ENCODE results near the gene SEPTIN6.

SEPTIN6 gene

DNA sequence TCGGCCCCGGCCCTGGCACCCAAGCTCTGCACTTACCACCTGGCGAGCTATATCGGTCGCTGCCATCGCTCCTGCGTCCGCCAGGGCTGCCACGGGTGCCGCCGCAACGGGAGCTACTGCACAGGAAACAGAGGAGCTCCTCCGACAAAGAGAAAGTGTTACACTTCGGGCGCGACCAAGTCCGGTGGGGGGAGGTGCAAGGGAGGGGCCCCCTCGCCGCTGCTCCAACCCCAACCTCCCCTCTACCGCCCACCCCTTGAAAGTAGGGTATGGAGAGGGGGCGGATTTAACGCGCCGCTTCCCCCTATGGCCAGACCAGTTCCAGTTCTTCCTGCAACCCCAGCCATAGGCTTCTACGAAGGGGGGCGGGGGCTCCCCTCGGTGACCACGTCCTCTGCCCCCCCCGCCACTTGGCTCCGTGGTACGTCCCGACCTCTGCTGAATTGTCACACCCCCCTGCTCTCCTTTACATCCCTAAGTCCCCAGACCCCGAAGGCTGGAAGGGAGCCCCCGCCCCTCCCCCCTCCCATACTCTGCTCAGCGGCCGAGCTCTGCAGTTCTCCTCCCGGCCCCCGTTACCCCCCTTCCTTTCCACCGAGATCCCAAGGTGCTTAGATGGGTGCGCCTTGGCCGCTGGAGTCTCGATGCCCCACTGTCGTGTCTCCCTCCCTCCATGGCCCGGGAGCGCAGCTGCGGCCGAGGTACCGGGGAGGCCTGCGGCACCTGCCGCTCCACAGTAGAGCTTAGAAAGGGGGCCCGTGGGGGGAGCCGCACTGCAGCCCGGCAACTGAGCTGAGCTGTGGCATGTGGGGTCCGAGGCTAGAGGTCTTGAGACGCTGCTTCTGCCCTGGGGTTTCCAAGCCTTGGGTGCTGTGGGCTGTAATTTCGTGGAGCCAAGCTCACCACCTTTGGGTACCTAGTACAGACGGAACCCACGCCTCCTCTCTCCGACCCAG, at the start of gene SEPTIN6:
Gene SEPTIN6, minus strand, starts transcription at position 129 of the 956 bp plus-strand sequence. Its CDS starts 63 bp downstream, at position 66.
- peak; percentile 64 for DNase-seq (ENCODE audit: low spot score)

DNA sequence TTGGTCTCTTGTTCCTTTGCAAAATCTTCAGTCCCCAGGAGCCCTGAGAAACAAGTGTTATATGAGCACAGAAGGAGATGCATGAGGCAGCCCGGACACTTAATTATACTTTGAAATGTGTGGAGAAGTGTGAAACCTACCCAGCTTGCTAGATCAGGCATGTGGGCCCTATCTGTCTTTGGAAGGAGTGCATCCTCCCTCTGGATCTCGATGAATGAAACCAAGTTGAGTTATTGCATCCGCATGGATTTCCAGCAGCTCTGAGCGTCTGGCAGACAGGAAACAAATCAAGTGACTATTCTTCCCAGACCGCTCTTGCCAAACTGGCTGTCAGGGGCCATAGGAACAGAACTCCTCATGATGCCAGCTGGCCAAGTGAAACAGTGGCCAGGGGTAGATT, 45.8 kb upstream of the SEPTIN6 start:
- DNase-seq (ENCODE audit: low spot score): peak; percentile 9

DNA sequence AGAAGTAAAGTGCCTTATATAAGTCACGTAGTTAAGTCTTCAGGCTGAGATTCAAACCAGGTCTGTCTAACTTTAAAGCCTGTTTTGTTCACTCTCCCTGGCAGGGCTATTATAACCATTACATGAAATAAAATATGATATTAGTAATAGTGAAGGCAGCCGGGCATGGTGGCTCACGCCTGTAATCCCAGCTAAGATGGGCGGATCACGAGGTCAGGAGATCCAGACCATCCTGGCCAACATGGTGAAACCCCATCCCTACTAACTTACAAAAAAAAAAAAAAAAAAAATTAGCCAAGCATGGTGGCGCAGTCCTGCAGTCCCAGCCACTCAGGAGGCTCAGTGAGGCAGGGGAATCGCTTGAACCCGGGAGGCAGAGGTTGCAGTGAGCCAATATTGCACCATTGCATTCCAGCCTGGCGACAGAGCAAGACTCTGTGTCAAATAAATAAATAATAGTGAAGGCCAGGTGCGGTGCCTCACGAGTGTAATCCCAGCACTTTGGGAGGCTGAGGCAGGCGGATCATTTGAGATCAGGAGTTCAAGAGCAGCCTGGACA, 43.3 kb upstream of the SEPTIN6 start:
- no peak for DNase-seq (ENCODE audit: low spot score)

DNA sequence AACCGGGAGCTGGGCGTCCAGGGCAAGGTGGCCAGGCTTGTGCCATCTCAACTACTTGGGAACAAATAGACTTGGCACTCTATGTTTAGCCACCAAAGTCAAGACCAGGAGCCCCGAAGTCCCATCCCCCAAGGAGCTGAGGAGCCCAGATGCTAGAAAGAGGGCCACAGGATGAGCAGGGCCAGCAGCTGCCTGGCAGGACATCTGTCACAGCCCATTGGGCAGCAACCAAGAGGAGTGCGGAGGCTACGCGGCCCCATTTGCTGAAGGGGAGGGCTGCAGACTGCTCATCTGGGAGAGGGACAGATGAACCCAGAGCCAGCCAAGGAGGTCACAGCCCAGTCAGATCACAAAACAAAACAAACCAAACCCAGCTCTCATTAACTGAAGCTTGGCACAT, 42.5 kb upstream of the SEPTIN6 start:
- DNase-seq (ENCODE audit: low spot score): no peak

DNA sequence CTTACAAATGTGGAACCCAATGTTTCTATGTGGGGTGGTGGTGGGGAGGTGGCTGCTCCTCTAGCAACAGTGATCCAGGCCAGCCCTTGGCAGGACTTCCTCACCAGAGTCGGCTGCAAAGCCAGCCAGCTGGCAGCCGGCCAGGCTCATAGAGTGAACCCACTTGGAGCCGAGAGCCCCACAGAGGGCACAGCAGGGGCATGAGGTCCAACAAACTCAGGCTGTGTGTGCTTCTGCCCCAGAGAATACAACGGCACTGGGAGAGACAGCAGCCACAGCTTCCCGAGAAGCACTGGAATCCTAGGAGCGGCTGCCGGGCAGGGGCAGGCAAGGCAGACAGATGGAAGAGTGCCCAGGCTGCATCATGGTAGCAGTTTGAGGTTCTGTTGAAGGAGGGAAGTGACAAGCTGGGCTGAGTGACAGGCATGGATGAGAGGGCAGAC, 42.0 kb upstream of the SEPTIN6 start:
- peak; percentile 20 for DNase-seq (ENCODE audit: low spot score)

DNA sequence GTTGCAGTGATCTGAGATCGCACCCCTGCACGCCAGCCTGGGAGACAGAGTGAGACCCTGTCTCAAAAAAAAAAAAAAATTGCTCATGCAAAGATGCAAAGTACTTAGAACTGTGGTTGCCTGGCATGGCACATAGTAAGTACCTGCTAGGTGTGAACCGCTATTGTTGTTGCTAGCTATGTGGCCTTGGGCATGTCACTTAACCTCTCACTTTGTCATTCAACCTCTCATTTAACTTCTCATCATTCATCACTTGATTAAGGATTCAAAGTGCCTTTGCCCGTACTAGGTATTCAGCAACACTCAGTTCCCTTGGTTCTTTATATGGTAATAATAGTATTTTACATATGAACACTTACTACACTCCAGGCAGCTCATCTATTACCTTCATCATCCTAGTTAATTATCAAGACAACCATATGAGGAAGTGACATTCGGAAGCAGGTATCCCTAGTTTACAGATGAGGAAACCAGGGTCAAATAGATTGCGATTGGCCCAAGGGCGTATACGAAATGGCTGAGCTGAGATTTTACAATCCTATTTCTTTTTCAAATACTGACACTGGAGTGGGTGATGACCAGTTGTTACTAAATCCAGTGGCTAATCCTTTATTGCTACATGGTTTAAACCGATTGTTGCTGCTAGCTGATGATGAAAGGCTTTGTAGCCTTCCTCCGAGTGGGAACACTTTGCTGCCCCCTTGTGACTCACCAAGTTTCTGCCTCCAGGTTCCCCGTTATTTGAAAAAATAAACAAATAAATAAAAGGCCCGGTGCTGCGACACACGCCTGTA, 36.6 kb upstream of the SEPTIN6 start:
- peak; percentile 61 for DNase-seq (ENCODE audit: low spot score)

DNA sequence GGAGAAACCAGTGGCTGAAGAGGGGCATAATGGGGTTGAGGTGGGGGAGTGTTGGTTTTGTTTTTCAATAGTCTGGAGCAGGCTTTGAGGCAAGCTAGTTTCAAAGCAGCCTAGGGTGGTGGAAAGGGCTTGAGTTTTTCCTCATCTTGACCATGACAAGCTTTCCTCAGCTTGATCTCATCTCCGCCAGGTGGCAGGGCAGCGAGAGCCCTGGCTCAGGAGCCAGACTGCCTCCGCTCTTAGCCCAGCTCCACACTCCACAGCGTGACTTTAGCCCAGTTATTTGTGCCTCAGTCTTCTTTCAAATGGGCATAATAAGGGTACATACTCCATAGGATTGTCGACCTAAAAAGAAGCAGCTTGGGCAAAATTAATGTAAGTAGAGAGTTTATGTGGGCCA, 35.5 kb upstream of the SEPTIN6 start:
- DNase-seq (ENCODE audit: low spot score): peak; percentile 7

DNA sequence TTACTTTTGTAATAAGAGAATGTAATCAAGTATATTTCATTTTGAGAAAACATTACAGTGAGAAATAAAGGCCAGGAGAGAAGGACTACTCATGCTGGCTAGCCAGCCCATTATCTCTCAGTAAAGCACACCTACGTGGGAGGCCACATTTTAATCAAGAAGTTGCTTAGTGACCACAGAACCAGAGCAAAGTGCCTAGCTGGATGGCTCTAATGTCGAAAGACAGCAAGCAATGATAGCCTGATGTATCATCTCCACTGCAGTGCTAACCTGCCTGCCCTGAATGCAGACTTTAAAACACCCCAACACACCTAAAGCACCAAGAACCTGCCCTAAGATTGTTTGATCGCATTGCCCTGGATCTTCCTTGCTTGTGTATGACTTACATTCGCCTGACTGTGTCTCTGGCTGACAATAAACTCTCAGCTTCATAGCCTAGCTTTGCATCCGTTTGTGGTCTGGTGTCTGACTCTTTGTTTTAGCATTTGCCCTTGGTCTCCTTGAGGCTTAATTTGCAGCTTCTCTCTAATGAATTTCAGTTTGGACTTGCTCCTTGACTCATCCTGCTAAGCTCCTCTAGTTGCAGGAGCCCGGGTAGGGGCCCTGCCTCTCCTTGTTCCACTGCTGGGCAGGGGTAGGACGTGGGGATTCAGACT, 34.1 kb upstream of the SEPTIN6 start:
- peak; percentile 9 for DNase-seq (ENCODE audit: low spot score)

DNA sequence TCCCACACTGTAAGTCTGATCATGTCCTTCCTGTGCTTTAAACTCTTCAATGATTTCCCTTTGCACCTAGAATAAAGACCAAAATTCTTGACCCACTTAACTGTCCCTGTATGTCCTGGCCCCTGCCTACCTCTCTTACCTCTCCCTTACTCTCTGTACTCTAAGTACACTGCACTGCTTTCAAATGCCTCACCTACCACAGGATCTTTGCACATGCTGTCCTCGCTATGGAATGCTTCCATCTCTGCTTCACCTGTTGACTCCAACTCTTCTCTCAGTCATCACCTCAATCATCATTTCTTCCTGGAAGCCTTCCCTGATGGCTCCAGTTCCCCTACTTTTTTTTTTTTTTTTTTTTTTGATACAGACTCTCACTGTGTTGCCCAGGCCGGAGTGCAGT, 29.0 kb upstream of the SEPTIN6 start:
- DNase-seq (ENCODE audit: low spot score): no peak

DNA sequence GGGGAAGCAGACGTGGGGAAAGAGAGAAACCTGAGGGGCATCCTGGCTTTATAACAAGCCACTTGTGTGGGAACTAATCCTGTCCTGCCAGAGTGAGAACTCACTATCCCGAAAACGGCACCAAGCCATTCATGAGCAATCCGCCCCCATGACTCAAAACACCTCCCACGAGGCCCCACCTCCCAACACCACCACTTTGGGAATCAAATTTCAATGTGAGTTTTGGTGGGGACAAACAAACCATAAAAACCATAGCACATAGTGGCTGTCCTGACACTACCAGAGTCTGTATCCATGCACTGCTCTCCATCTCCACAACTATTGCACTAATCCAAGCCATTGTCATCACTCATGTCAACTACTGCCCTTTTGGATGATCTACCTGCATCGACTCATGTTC, 28.5 kb upstream of the SEPTIN6 start:
- no peak for DNase-seq (ENCODE audit: low spot score)

DNA sequence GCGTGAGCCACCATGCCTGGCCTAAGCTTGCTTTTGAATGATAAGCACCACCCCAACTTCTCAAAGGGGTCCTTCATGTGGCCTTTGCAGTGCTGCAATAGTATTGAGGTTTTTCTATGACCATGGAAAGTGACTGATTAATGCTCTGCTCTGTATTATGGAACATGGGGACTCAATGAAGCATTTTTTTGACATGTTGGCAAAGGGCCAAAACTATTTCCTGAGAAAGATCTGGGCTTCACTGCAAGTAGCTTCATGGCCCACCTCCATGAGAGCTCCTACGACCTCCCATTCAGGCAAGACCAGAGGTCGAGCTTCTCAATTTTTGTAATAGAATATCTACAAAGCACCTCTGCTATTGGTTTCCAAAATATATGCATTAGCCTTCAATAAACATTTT, 16.7 kb upstream of the SEPTIN6 start:
- no peak for DNase-seq (ENCODE audit: low spot score)

DNA sequence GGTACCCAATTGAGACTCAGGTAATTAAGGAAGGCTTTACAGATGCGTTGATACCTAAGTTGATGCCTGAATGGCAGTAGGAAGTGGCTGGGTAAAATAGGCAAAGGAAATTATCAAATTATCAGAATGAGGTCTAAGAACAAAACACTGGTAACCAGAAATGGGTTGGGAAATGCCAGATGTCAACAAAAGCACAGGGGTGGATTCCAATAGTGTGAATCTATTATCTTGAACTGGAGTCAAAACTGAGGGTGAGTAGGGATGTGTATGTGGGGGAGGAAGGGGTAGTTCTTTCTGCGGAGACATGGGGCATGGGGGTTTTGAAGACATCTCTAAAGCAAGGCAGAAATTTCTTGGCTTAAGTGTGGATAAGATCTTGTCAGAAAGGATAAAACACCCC, 16.0 kb upstream of the SEPTIN6 start:
- peak; percentile 58 for DNase-seq (ENCODE audit: low spot score)

DNA sequence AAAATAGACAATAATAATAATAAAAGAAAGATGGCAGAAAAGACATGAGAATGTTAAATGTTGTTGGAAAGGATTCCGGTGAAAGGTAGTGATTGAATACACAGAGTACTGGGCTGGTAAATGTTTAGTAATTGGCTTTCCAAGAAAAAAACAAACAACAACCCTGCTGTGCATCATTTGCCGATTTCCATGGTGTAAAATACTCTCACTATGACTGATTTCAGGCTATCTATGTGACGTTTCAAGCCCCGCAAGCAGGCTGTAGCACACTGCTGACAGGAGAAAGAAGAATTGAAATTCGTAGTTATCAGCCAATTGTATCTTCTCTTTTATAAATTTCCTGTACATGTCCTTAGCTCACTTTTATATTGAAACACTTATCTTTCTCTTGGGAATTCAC, 13.6 kb upstream of the SEPTIN6 start:
- no peak for DNase-seq (ENCODE audit: low spot score)

DNA sequence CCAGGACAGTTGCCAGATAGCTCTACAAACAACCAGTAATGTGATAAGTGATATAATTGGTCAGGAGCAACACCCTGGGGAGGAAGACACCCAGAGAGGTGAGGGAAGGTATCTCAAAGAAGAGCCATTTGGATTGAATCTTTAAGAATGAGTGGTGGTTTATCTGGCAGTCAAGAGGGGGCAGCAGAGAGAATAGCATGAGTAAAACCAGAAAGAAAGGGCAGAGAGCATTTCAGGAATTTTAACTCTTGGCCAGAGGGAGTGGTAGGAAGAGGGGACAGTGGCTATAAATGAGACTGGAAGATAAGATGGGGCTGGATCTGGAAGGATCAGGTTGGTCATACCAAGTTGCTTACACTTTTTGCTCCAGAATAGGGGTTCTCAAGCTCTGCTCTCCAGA, 5.9 kb upstream of the SEPTIN6 start:
- peak; percentile 58 for DNase-seq (ENCODE audit: low spot score)

DNA sequence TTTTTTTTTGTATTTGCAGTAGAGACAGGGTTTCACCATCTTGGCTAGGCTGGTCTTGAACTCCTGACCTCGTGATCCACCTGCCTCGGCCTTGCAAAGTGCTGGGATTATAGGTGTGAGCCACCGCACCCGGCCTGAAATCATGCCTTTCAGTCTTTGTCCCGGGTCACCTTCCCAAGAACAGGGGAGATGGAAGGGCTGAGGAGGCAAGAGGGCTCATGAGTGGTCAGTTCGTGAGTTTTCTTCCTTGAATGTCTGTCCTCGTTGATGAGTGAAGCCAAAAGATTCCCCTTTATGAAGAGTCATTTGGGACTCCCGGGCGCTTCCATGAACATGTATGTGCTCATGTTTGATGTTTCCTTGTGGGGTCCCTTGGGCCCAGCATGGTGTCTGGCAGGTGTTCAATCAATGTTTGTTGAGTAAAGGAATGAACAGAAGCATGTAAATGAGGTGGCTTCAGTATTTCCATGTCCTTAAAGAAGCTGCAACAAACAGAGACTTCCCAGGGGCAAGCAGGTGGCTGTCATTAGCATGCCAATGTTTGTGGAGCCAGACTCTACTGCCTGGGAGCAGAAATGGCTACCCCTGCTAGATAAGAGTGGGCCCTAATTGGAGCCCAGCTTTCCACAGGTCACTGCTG, 3.4 kb upstream of the SEPTIN6 start:
- no peak for DNase-seq (ENCODE audit: low spot score)

DNA sequence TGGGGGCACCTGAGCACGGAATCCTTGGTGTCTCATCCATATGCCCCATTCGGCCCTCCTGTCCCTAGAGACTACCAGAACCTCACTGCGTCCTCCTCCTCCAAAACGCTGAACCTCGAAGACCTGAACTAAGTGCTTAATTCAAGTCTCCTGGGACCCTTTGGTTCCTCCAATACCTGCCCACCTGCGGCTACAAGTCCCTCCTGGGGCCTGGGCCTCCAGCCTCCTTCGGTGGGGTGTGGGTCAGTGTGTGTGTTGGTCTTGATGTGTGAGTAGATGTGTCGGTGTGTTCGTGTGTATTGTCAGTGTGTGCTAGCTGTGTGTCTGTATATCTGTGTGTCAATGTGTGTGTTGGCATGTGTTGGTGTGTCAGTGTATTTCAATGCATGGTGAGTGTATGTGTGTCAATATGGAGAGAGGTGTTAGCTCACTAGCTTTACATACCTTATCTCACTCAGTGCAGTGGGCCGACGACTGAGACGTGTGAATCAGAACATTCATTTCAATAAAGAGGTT, 2.6 kb upstream of the SEPTIN6 start:
- no peak for DNase-seq (ENCODE audit: low spot score)

DNA sequence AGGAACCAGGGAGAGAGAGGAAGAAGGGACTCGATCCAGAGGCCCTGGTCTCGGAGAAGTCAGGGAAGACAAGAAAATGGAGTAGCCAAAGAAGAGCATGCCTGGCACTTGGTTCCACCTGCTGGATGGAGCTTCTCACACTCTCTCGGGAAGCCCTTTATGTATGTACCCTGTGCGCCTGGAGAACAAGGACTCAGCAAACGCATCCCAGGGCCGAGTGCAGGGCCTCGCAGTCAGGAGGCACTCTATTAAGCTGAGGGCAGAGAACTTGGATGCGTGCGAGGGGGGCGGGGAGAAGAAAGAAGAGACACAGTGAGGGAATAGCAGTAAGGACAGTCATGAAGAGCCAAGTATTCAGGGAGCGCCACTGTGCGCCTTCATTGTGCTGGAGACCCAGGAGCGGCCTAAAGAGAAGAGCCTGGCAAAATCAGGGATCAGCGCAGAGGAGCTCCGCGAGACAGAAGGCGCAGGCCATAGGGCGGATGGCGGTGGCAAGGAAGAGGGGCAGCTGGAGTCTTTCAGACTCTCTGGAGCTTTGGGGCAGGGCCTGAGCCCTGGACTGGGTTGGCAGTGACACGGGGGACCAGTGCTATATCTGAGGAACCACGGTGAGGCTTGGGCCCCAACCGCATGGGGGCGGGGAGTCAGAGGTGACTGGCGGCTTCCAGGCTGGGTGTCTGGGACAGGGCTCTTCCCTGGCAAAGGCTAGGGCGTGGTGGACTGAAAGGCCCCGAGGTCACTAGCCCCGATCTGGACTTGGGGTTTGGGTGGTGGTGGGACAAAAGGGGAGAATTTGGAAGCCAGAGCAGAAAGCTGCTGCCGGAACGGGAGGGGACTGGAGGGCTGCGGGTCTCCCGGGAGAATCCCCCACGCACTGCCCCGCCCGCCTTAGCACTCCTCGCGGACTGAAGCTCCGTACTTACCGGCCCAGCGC, 1.9 kb upstream of the SEPTIN6 start:
- DNase-seq (ENCODE audit: low spot score): no peak

DNA sequence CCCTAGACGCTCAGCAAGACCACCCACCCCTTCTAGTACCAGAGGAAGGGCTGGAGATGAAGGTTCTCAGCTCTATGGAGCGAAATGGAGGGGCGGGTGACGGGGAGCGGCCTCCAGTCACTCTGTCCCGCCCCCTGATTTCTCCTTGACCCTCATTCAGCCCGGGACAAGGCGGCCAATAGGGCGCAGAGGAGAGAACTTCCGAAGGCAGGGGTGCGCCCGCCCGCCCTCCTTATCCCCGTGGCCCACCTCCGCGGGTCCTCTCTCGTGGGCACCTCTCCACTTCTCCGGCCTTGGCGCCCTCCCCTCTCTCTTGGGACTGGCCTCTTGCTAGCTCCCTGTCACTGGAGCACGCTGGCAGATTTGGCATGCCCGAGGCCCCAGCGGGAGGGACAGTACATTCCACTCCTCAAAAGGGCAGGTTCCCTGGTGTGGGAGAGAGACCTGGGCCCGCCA, 1.1 kb upstream of the SEPTIN6 start:
- no peak for DNase-seq (ENCODE audit: low spot score)

DNA sequence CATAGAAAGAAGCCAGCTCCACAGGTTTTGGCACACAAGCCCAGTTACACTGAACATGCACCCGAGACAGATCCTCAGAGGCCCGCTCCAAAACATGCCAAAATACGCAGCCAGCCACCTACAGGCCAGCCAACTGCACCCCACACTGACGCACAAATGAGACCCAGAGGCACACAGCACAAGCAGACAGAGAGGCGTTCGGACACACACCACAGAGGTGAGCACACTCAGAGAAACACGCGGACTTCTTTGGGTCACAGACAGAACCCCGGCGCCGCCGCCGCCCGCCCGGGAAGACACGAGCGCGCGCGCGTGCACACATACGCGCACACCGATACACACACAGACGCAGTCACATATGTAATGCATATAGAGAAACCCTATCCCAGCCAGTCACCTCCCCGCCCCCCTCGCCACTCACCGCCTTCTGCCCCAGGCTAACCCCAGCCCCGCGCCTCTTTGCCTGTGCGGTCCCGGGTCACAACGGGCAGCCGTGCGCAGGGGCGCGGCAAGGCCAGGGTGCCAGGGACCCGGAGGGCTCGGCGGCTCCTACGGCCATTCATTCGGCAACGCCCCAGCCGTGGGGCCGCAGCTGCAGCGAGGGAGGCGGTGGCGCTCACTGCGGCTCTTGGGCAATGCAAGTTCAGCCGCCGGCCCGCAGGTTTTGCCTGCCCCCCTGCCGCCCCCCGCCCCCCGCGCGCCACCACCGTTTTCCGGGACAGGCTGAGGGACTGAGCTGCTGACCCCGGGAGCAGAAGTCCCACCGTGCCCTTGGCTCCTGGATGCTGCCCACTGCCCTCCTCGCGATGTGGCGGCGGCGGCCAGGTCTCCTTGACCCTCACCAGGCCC, 553 bp downstream of the SEPTIN6 start:
- peak; percentile 28 for DNase-seq (ENCODE audit: low spot score)

Data from AG20443 (cell line).